Panc1 (cell line): ENCODE data around the gene ZNF281. TPM values are rescaled to one million over a fixed set of nuclear protein-coding genes. Genes with fewer than 3 reads are reported as not detected.

ENCODE experiments used
- ATAC-seq: fragments of 200-7000 bp; cut with Tn5 transposase; 2 replicates; pipeline ENCODE4 v1.9.1; 2020; ENCODE audit warnings: mild to moderate bottlenecking, moderate library complexity
- Bru-seq: library from RNA; stranded (reverse); fragments of 400-500 nt; gene quantifications from one replicate; lab custom pipeline; 2021; lab: Mats Ljungman, UMichigan
- BruChase-seq, 2 experiments: library from RNA; stranded (reverse); fragments of 400-500 nt; gene quantifications; one replicate each; lab custom pipeline; 2021; lab: Mats Ljungman, UMichigan
- BruUV-seq: library from RNA; stranded (reverse); fragments of 400-500 nt; replicated peaks from 2 replicates; lab custom pipeline; 2021; lab: Mats Ljungman, UMichigan
- CTCF ChIA-PET: fragments of 300-600 bp; sonication (Branson Sonifier 250); formaldehyde crosslinking; loops from one replicate; lab custom pipeline; 2022; ENCODE audit warnings: antibody characterized with exemption; lab: Charles Lee
- POLR2A ChIA-PET: fragments of 300-600 bp; sonication (Branson Sonifier 250); formaldehyde crosslinking; loops from one replicate; lab custom pipeline; 2022; ENCODE audit warnings: antibody characterized with exemption; lab: Charles Lee
- DNase-seq: peaks from one replicate; pipeline ENCODE4 v3.0.0-alpha.2; 2010; ENCODE audit warnings: low read depth, low spot score
- H3K27ac ChIP-seq: 2 replicates; pipeline ENCODE4 v1.5.1; 2011; ENCODE audit warnings: mild to moderate bottlenecking, low read length, inconsistent platforms
- H3K27me3 ChIP-seq: fragments of 200-500 bp; sonication (Bioruptor generic); 2 replicates; pipeline ENCODE4 v1.6.0; 2014; ENCODE audit warnings: low read length, inconsistent platforms; ENCODE audit not compliant: control insufficient read depth, insufficient read depth
- H3K36me3 ChIP-seq: fragments of 200-500 bp; sonication (Bioruptor generic); 2 replicates; pipeline ENCODE4 v1.5.1; 2014; ENCODE audit warnings: inconsistent platforms, mild to moderate bottlenecking, low read length, moderate library complexity; ENCODE audit not compliant: control insufficient read depth, insufficient read depth
- H3K4me1 ChIP-seq: 2 replicates; pipeline ENCODE4 v1.5.1; 2011; ENCODE audit warnings: inconsistent platforms, mild to moderate bottlenecking, low read length, moderate library complexity; ENCODE audit not compliant: control insufficient read depth, insufficient read depth
- H3K4me3 ChIP-seq, 2 experiments: 2 replicates each; pipeline ENCODE4 v1.5.1; 2011 to 2012; ENCODE audit warnings: low read depth in 2 of 2, low read length in 2 of 2, mild to moderate bottlenecking in 2 of 2, inconsistent platforms in 1 of 2, moderate library complexity in 1 of 2
- H3K9me3 ChIP-seq: fragments of 200-500 bp; sonication (Bioruptor generic); 2 replicates; pipeline ENCODE4 v1.5.1; 2014; ENCODE audit warnings: low read depth, mild to moderate bottlenecking, inconsistent platforms, low read length, moderate library complexity; ENCODE audit not compliant: control insufficient read depth, insufficient read depth
- POLR2AphosphoS5 ChIP-seq: IDR thresholded peaks from 2 replicates; pipeline ENCODE4 v1.6.1; 2012; ENCODE audit warnings: mild to moderate bottlenecking, low read depth, low read length, moderate library complexity
- SIN3A ChIP-seq: IDR thresholded peaks from 2 replicates; pipeline ENCODE4 v1.6.1; 2012; ENCODE audit warnings: low read depth, mild to moderate bottlenecking, low read length, moderate library complexity, borderline replicate concordance; ENCODE audit not compliant: insufficient read depth
- TCF7L2 ChIP-seq: IDR thresholded peaks from 2 replicates; pipeline ENCODE4 v1.6.1; 2011; ENCODE audit warnings: mild to moderate bottlenecking, low read depth, low read length, inconsistent platforms
- in situ Hi-C: cut with HindIII; loops from 2 replicates; pipeline ENCODE4 v1.10.0; 2016; ENCODE audit warnings: low sequenced_read_pairs, low pct_unique_long_range_greater_than_20kb
- intact Hi-C: fragments of 100-400 bp; cut with micrococcal nuclease; formaldehyde crosslinking; loops from one replicate; pipeline ENCODE4 v1.10.0; 2022; ENCODE audit not compliant: unreplicated experiment
- long read RNA-seq: library from polyadenylated mRNA; unstranded; transcript quantifications from one replicate; pipeline ENCODE4 v2.0.0, GENCODE V29; 2021; ENCODE audit not compliant: unreplicated experiment
- polyA plus RNA-seq: library from polyadenylated mRNA; unstranded; fragments of >200 nt; gene quantifications from one replicate; pipeline ENCODE4 v1.2.1, GENCODE V29; 2012; ENCODE audit warnings: missing spikeins; ENCODE audit not compliant: insufficient read length
- total RNA-seq: library from RNA; stranded (reverse); gene quantifications from one replicate; pipeline ENCODE4 v1.2.1, GENCODE V29; 2021; ENCODE audit not compliant: unreplicated experiment
- TF ChIP-seq, protein P1 (sequence below), 2 experiments: IDR thresholded peaks; 2 replicates each; pipeline ENCODE4 v1.6.1; 2011 to 2012; ENCODE audit warnings: low read depth in 2 of 2, control low read depth in 1 of 2, low read length in 1 of 2, mild to moderate bottlenecking in 1 of 2, moderate library complexity in 1 of 2; ENCODE audit not compliant: insufficient read depth in 1 of 2
- TF ChIP-seq, protein P2 (sequence below): fragments of 450-650 bp; IDR thresholded peaks from 2 replicates; pipeline ENCODE4 v1.5.1; 2017; ENCODE audit warnings: mild to moderate bottlenecking

ZNF281 gene, protein sequence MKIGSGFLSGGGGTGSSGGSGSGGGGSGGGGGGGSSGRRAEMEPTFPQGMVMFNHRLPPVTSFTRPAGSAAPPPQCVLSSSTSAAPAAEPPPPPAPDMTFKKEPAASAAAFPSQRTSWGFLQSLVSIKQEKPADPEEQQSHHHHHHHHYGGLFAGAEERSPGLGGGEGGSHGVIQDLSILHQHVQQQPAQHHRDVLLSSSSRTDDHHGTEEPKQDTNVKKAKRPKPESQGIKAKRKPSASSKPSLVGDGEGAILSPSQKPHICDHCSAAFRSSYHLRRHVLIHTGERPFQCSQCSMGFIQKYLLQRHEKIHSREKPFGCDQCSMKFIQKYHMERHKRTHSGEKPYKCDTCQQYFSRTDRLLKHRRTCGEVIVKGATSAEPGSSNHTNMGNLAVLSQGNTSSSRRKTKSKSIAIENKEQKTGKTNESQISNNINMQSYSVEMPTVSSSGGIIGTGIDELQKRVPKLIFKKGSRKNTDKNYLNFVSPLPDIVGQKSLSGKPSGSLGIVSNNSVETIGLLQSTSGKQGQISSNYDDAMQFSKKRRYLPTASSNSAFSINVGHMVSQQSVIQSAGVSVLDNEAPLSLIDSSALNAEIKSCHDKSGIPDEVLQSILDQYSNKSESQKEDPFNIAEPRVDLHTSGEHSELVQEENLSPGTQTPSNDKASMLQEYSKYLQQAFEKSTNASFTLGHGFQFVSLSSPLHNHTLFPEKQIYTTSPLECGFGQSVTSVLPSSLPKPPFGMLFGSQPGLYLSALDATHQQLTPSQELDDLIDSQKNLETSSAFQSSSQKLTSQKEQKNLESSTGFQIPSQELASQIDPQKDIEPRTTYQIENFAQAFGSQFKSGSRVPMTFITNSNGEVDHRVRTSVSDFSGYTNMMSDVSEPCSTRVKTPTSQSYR
- total RNA-seq = 34.2 TPM
- 18.4 TPM for polyA plus RNA-seq
- Bru-seq, nascent RNA = percentile 96 among the genes with signal in this experiment
- percentile 100 among the genes with signal in this experiment for BruChase-seq, experiment 1, labeled RNA remaining after a 2-hour chase
- BruChase-seq, experiment 2, labeled RNA remaining after a 6-hour chase = percentile 88 among the genes with signal in this experiment
- long read RNA-seq, full-length matches to known transcripts = 50 of 187 reads
- long read RNA-seq, partial matches to known transcripts = 0 of 187 reads
- long read RNA-seq, other reads (novel, unspliced or antisense) = 137 of 187 reads

DNA sequence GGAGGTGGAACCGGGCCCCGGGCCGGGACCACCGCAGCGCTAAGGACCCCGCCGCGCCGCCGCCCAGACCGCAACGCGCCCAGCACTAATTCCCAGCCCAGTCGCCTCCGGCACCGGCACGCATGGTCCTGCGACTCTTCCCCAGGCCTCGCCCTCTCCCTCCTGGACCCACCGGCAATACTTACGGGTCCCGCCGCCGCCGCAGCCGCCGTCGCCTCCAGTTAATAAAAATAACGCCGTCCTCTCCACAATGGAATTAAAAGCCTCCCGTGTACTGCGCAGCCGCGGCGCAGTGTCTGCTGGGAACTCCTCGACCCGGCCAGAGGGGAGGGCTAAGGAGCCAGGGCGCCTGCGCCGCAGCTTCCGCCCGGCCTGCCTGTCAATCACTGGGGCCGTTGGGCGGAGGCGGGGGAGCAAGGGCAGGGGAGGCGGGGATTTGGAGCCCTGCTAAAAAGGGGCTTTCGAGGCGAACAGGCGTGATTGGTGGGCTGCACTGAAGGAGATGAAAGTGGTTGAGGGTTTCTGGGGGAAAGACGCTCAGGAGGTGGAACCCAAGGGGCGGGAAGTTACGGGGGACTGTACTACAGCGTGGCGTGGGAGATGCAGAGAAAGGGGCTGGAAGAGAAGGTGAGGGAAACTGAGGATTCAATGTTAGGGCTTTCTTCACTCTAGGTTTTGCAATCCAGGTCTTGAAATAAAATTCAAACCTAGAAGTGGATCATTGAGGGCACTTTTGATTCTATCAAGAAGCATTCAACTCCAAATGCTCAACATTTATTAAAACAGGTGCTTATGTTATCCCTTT, at the start of gene ZNF281:
ZNF281 (minus strand) TSS at position 276 of the 805 bp plus-strand sequence. CDS start 331 bp downstream, outside the sequence.
- in situ Hi-C loops (no loop called here), intact Hi-C loops (loop anchor here (2.0 kb wide), 1 partner anchor 73 kb away; no protein-coding TSS in a partner anchor)
- POLR2A ChIA-PET = no interaction called here
- Histone ChIP-seq H3K36me3 (peaks cover 22% of the 10 kb centered on the region), H3K4me3 (peak within 1 kb of the TSS; percentile 77 to 90), H3K4me1 (peaks cover 61% of the 10 kb centered on the region), H3K9me3 (no peaks in the 10 kb centered on the region), H3K27me3 (no peaks in the 10 kb centered on the region), H3K27ac (peak within 1 kb of the TSS; percentile 87)
- TF ChIP-seq POLR2AphosphoS5 (peak; percentile 88; the same call in 1 of the 2 replicates), TCF7L2 (no peak), SIN3A (no peak)
- TF ChIP-seq, protein P1, sequence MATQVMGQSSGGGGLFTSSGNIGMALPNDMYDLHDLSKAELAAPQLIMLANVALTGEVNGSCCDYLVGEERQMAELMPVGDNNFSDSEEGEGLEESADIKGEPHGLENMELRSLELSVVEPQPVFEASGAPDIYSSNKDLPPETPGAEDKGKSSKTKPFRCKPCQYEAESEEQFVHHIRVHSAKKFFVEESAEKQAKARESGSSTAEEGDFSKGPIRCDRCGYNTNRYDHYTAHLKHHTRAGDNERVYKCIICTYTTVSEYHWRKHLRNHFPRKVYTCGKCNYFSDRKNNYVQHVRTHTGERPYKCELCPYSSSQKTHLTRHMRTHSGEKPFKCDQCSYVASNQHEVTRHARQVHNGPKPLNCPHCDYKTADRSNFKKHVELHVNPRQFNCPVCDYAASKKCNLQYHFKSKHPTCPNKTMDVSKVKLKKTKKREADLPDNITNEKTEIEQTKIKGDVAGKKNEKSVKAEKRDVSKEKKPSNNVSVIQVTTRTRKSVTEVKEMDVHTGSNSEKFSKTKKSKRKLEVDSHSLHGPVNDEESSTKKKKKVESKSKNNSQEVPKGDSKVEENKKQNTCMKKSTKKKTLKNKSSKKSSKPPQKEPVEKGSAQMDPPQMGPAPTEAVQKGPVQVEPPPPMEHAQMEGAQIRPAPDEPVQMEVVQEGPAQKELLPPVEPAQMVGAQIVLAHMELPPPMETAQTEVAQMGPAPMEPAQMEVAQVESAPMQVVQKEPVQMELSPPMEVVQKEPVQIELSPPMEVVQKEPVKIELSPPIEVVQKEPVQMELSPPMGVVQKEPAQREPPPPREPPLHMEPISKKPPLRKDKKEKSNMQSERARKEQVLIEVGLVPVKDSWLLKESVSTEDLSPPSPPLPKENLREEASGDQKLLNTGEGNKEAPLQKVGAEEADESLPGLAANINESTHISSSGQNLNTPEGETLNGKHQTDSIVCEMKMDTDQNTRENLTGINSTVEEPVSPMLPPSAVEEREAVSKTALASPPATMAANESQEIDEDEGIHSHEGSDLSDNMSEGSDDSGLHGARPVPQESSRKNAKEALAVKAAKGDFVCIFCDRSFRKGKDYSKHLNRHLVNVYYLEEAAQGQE (IDR thresholded peaks at IDR 0.05; ENCODE audit: insufficient read depth in 1 of 2, low read depth in 2 of 2, low read length in 1 of 2) = no peak
- TF ChIP-seq, protein P2, sequence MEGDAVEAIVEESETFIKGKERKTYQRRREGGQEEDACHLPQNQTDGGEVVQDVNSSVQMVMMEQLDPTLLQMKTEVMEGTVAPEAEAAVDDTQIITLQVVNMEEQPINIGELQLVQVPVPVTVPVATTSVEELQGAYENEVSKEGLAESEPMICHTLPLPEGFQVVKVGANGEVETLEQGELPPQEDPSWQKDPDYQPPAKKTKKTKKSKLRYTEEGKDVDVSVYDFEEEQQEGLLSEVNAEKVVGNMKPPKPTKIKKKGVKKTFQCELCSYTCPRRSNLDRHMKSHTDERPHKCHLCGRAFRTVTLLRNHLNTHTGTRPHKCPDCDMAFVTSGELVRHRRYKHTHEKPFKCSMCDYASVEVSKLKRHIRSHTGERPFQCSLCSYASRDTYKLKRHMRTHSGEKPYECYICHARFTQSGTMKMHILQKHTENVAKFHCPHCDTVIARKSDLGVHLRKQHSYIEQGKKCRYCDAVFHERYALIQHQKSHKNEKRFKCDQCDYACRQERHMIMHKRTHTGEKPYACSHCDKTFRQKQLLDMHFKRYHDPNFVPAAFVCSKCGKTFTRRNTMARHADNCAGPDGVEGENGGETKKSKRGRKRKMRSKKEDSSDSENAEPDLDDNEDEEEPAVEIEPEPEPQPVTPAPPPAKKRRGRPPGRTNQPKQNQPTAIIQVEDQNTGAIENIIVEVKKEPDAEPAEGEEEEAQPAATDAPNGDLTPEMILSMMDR = no peak
- no TSS peak for BruUV-seq
- DNase-seq (no peak), ATAC-seq (peak; percentile 94)
- CTCF ChIA-PET = no interaction called here
